CD4-positive, alpha-beta T cell treated with Interleukin-12 subunit alpha and Interleukin-12 subunit beta, for 1 hour (primary cell): ENCODE results near the gene TMEM121B.

Experiments used
- DNase-seq: peaks from one replicate; pipeline ENCODE4 v3.0.0-alpha.2; 2020

Gene TMEM121B

GRCh38 chr22:17137861-17138425 lies 16.8 kb upstream of the TMEM121B start:
- no peak for DNase-seq

DNA sequence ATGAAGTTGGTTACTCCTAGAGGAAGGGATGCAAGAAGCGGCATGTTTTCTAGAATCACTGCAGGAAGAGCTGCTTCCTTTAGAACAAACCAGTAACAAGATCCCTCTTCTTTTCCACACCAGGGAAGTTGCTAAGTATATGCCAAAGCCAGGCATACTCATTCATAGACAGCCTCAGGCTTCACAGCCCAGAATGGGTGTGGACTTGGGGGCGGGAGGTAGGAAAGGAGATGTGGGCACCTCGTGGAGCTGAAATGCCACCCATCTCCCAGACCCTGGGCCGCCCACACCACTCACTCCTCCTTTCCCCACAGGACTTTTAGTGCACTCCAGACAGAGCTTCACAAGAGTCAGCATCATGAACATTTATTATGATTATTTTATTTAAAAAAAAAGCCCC lies 16.0 kb upstream of the TMEM121B start:
- DNase-seq = no peak

GRCh38 chr22:17135153-17135760 lies 14.1 kb upstream of the TMEM121B start:
- no peak for DNase-seq

- no peak for DNase-seq
These were observed 12.0 kb upstream of the TMEM121B start for GRCh38 chr22:17133137-17133536.

DNA sequence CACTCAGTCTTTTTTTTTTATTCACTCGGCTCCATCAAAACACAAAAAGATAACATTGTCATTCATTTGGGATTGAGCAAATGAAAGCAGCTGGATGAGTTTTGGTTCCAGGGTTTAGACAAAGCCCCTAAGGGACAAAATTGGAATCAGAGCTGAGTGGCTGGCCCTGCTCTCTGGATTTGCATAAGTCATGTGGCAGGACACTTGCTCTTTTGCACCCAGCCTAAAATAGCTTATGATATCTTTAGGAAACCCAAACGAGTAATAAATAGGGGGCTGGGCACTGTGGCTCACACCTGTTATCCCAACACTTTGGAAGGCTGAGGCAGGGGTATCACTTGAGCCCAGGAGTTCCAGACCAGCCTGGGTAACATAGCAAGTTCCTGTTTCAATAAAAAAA lies 11.0 kb upstream of the TMEM121B start:
- DNase-seq = no peak

- no peak for DNase-seq
These were observed 10.5 kb upstream of the TMEM121B start for GRCh38 chr22:17131686-17132085.

DNA sequence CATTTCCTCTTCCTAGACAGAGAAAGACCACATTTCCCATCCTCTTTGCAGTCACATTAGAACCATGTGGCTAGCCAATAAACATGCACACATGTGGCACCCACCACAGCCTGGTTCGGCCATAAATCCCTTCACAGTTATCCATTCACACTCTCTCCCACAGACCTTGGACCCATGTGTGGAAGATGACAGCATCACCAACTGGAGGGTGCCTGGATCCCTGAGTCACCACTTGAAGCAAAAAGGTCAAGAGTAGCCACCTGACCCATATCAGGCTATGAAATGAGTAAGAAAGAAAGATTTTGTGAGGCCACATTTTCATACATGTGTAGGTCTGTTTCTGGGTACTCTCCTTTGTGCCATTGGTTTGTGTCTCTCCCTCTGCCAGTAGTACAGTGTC lies 9.0 kb upstream of the TMEM121B start:
- no peak for DNase-seq

DNA sequence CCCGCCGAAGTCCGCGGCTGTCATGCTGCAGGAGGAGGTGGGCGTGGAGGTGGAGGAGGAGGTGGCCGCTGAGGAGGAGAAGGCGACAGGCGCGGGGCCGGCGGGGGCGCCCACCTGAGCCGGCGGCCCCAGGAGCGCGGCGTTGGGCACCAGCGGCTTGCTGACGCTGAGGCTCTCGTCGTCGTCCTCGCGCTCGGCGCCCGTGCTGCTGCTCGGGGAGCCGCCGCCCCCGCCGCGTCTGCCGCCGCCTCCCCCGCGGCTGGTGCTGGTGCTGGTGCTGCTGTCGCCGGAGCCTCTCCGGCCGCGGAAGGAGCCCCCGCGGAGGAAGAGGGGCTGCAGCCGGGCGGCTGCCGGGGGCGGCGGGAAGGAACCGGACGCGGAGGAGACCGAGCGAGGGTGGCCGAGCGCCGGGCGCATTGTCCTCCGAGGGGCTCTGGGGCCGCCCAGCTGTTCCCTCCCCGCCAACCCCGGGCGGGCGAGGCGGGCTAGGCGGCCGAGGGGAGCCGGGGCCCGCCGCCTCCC lies 388 bp downstream of the TMEM121B start:
- no peak for DNase-seq

DNA sequence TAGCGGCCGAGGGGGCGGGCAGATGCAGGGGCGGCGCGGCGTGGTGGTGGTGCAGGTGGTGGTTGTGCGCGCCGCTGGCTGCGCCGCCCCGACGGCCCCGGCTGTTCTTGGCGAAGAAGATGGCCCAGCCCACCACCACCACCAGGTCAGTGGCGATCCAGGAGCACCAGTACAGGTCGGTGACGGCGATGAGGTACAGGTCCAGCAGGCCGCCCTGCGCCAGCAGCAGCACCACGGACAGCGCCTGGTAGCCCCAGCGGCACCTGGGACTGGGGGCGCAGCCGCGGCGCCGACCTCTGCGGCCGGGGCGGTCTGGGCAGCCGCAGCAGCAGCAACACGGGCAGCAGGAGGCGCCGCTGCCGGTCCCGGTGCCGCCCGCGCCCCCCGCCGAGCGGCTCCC lies 879 bp downstream of the TMEM121B start:
- DNase-seq = peak; percentile 63

DNA sequence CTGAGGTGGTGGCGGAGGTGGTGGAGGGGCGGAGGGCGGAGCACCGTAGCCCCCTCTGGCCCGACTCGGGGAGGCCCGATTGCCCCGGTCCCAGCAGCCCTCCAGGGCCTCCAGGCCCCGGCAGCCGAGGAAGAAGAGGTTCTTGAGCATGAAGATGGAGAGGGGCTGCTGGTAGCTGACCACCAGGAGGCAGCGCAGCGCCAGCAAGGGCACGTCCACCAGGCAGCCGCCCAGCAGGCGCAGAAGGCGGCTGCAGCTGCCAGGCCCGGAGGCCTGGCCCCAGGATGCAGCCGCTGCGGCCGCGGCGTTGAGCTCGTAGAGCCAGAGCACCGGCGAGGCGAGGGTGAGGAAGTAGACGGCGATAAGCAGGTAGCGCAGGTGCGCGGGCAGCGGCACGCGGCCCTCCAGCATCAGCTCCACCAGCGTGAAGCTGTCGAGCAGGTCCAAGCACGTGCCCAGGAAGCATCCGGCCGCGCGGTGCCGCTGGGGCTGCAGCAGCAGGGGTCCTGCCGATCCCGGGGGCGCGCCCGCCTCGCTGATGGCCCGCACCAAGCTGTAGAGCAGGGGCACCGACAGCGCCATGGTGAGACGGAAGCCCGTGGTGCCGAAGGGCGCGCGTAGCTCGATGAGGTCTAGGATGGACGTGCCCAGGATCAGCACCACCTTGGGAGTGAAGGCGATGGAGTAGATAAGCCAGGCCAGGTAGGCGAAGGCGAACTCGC lies 1.5 kb downstream of the TMEM121B start:
- no peak for DNase-seq

- no peak for DNase-seq
These were observed 2.8 kb downstream of the TMEM121B start for GRCh38 chr22:17118342-17118741.

DNA sequence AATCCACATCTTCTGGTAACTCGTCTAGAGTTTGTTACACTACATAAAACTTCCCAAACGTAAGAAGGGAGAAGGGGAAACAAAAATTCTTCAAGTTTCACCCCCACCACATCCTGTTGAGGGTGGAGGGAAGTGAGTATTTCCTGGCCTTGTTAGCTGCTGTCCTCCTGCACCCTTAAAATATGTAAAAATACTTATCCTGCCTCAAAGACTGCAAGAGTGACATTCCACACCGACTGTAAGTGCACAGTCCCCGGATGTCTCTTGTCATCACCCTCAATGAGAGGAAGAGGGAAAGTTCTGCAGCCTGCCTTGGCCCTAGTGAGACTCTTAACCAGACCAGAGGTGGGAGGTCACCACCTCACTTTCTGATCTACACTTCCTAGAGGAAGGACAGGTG lies 3.3 kb downstream of the TMEM121B start:
- peak; percentile 16 for DNase-seq

- DNase-seq = no peak
These were observed 3.8 kb downstream of the TMEM121B start for GRCh38 chr22:17117400-17117799.

DNA sequence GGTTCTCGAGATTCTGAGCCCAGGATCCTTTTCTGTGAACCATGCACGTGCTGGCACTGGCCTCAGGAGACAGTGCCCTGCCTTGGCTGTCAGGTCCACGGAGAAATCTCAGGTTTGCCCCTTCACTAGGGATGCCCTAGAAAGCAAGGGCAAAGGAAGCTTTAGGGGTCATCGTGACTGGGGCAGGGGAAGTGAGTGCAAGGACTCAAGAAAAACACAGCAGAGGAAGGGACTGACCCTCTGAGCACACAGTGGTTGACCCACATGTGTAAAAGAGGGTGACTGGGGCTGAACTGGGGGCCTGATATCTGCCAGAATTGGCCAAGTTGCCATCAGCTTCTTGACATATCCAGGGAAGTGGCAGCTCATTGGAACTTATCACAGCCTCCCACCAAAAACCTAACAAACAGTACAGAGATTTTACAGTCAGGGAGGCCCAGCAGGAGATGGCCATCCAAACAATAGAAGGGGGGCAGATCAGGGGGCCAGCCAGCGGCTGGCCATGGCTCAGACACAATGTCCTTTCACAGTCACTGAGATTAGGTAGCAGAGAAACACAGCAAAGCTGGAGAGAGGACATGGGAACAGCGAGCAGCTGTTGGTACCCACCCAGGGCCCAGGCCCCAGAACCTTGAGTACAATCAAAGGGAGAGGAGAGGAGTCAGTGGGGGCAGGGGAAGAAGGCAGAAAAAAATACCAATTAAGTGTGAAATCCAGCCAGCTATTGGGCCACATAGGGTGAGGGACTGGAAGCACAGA lies 4.4 kb downstream of the TMEM121B start:
- no peak for DNase-seq

GRCh38 chr22:17115945-17116565 lies 5.1 kb downstream of the TMEM121B start:
- no peak for DNase-seq

DNA sequence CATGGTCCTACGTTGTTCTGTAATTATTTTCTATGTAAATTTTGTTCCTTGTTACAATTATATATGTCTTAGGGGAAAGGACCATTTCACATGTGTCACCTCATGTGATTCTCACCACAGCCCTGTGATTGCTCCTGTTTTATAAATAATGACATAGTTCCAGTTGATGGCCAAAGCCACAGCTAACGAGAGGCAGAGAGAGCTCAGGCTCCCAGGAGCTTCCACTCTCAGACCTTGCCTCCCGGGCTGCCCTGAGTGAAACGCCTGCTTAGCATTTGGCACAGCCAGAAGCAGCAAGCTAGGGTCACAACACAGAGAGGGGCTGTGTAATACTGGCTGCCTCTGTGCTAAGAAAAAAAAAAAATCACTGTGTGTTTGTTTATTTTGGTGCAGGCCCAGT lies 5.9 kb downstream of the TMEM121B start:
- no peak for DNase-seq

- no peak for DNase-seq
These were observed 6.3 kb downstream of the TMEM121B start for GRCh38 chr22:17114898-17115235.

- DNase-seq = no peak
These were observed 6.8 kb downstream of the TMEM121B start for GRCh38 chr22:17114173-17114897.

- DNase-seq = no peak
These were observed 7.6 kb downstream of the TMEM121B start for GRCh38 chr22:17113600-17113999.

- no peak for DNase-seq
These were observed 8.6 kb downstream of the TMEM121B start for GRCh38 chr22:17112491-17113042.

DNA sequence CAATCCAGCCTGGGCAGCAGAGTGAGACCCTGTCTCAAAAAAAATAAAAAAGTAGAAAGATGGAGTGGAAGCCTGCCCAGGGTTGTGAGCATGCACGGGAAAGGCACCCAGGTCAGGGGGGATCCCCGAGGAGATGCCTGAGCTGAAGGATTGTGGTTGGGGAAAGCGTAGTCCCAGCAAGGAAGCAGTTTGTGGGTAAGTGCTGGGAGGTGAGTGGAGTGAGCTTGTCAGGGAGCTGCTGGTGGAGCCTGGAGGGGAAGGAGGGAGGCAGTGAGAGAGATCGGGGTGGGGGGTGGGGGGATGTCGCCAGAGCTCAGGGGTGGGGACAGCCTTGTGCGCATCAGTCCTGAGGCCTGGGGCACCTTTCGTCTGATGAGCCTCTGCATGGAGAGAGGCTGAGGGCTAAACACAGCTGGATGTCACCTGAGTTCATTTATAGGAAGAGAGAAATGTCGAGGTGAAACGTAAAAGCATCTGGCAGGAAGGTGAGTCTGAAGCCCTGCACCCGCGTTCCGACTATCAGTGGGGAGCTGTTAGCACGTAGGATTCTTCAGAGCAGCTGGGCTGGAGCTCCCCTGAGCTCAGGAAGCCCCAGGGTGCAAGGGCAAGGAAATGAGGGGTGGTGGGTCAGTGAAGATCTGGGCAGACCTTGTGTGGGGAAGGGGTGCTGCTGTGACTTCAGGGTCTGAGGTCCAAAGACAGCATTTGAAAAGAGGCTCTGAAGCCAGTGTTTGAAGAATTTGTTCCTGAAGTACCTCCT lies 10.2 kb downstream of the TMEM121B start:
- DNase-seq = no peak
